Spinal cord (tissue), 10 donors: ENCODE measurements around the gene IL36RN. TPM values are rescaled to one million over a fixed set of nuclear protein-coding genes. Genes with fewer than 3 reads are reported as not detected.

Experiments used
- DNase-seq, 6 donors: peaks; one replicate each; pipeline versions ENCODE4 v3.0.0 to v3.0.0-alpha.2; 2013 to 2015; ENCODE audit warnings: low spot score in 6 of 6, low read depth in 4 of 6
- H3K27ac ChIP-seq: one replicate; pipeline ENCODE4 v1.5.1; 2013; ENCODE audit warnings: low read depth, low read length, control low read depth
- H3K27me3 ChIP-seq: one replicate; pipeline ENCODE4 v1.6.1; 2013; ENCODE audit warnings: low read length; ENCODE audit not compliant: control insufficient read depth, insufficient read depth
- H3K36me3 ChIP-seq: one replicate; pipeline ENCODE4 v1.6.1; 2013; ENCODE audit warnings: low read length; ENCODE audit not compliant: control insufficient read depth, insufficient read depth
- H3K4me1 ChIP-seq: one replicate; pipeline ENCODE4 v1.6.1; 2013; ENCODE audit warnings: low read length; ENCODE audit not compliant: control insufficient read depth, insufficient read depth
- H3K4me3 ChIP-seq: one replicate; pipeline ENCODE4 v1.5.1; 2013; ENCODE audit warnings: low read depth, low read length, control low read depth
- H3K9me3 ChIP-seq: one replicate; pipeline ENCODE4 v1.6.1; 2013; ENCODE audit warnings: low read length; ENCODE audit not compliant: control insufficient read depth, insufficient read depth
- WGBS: methylation state at CpG from one replicate; pipeline ENCODE4 v1.1.5; 2013; ENCODE audit warnings: missing lambda C conversion rate; ENCODE audit not compliant: insufficient coverage; 5-methylcytosine and 5-hydroxymethylcytosine counted together
- polyA plus RNA-seq, 2 donors: library from polyadenylated mRNA; unstranded; fragments of 120-200 nt; gene quantifications; one replicate each; pipeline ENCODE4 v1.2.1, GENCODE V29; 2013; ENCODE audit not compliant: insufficient read length in 2 of 2
- total RNA-seq, 2 donors: library from RNA; depleted of rRNA in 1 of 2; stranded (reverse); fragments of 120-200 nt in 1 of 2; fragments of >200 nt in 1 of 2; gene quantifications; one replicate each; pipeline versions ENCODE4 v1.2.3 to v1.2.4, GENCODE V29; 2013 to 2014
- donor health status: healthy.

Gene IL36RN
- total and polyA plus RNA-seq, 4 donors = 0.11 TPM; not detected in 3

- WGBS = 100% methylated on average over 1 of the region's 2 CpGs
- no peaks in the 10 kb centered on the region for H3K9me3 ChIP-seq
- no peak overlapping the region for H3K27ac ChIP-seq
- DNase-seq = no peak
- no peak overlapping the region for H3K4me3 ChIP-seq
- no peaks in the 10 kb centered on the region for H3K27me3 ChIP-seq
- no peaks in the 10 kb centered on the region for H3K36me3 ChIP-seq
- H3K4me1 ChIP-seq = no peaks in the 10 kb centered on the region
These were observed 19.8 kb upstream of the IL36RN start for GRCh38 chr2:113039158-113039557.

GRCh38 chr2:113039719-113040118 is 19.3 kb upstream of the IL36RN start:
- no peaks in the 10 kb centered on the region for H3K36me3 ChIP-seq
- no peak overlapping the region for H3K27ac ChIP-seq
- no peaks in the 10 kb centered on the region for H3K4me1 ChIP-seq
- H3K4me3 ChIP-seq = no peak overlapping the region
- 42% methylated on average over 5 of the region's 5 CpGs for whole genome bisulfite sequencing
- DNase-seq = no peak
- H3K27me3 ChIP-seq = no peaks in the 10 kb centered on the region
- no peaks in the 10 kb centered on the region for H3K9me3 ChIP-seq

- H3K27ac ChIP-seq = no peak overlapping the region
- H3K9me3 ChIP-seq = no peaks in the 10 kb centered on the region
- H3K36me3 ChIP-seq = no peaks in the 10 kb centered on the region
- H3K27me3 ChIP-seq = no peaks in the 10 kb centered on the region
- no peaks in the 10 kb centered on the region for H3K4me1 ChIP-seq
- H3K4me3 ChIP-seq = no peak overlapping the region
- DNase-seq = no peak
- 56% methylated on average over 4 of the region's 5 CpGs for WGBS
These were observed 17.1 kb upstream of the IL36RN start for GRCh38 chr2:113041871-113042270.

- 80% methylated on average over 1 of the region's 5 CpGs for WGBS
- H3K36me3 ChIP-seq = no peaks in the 10 kb centered on the region
- H3K4me1 ChIP-seq = no peaks in the 10 kb centered on the region
- H3K27ac ChIP-seq = no peak overlapping the region
- H3K9me3 ChIP-seq = no peaks in the 10 kb centered on the region
- H3K4me3 ChIP-seq = no peak overlapping the region
- no peaks in the 10 kb centered on the region for H3K27me3 ChIP-seq
- DNase-seq = no peak
These were observed 12.5 kb upstream of the IL36RN start for GRCh38 chr2:113046465-113046864.

GRCh38 chr2:113050921-113051895 is 7.8 kb upstream of the IL36RN start:
- H3K27ac ChIP-seq = no peak overlapping the region
- WGBS = 93% methylated on average over 36 of the region's 38 CpGs
- no peak for DNase-seq
- H3K4me3 ChIP-seq = no peak overlapping the region
- H3K27me3 ChIP-seq = no peaks in the 10 kb centered on the region
- no peaks in the 10 kb centered on the region for H3K4me1 ChIP-seq
- H3K9me3 ChIP-seq = no peaks in the 10 kb centered on the region
- no peaks in the 10 kb centered on the region for H3K36me3 ChIP-seq

GRCh38 chr2:113052396-113052917 is 6.5 kb upstream of the IL36RN start, which contains the start of gene IL36B:
Gene IL36B, minus strand, starts transcription at chr2:113052867.
- H3K4me3 ChIP-seq = no peak within 1 kb of the TSS
- WGBS = no CpG with 5 or more reads among the region's 6 CpGs
- no peaks in the 10 kb centered on the region for H3K9me3 ChIP-seq
- H3K27me3 ChIP-seq = no peaks in the 10 kb centered on the region
- no peaks in the 10 kb centered on the region for H3K4me1 ChIP-seq
- DNase-seq = no peak
- no peaks in the 10 kb centered on the region for H3K36me3 ChIP-seq
- H3K27ac ChIP-seq = no peak within 1 kb of the TSS

GRCh38 chr2:113053666-113054065 is 5.3 kb upstream of the IL36RN start:
- no peaks in the 10 kb centered on the region for H3K36me3 ChIP-seq
- DNase-seq = no peak
- H3K9me3 ChIP-seq = no peaks in the 10 kb centered on the region
- H3K27me3 ChIP-seq = no peaks in the 10 kb centered on the region
- no peak overlapping the region for H3K27ac ChIP-seq
- no peaks in the 10 kb centered on the region for H3K4me1 ChIP-seq
- H3K4me3 ChIP-seq = no peak overlapping the region
- no CpG with 5 or more reads among the region's 3 CpGs for WGBS

GRCh38 chr2:113054066-113054465 is 4.9 kb upstream of the IL36RN start:
- Histone ChIP-seq H3K4me1 (no peaks in the 10 kb centered on the region), H3K27me3 (no peaks in the 10 kb centered on the region), H3K27ac (no peak overlapping the region), H3K4me3 (no peak overlapping the region), H3K9me3 (no peaks in the 10 kb centered on the region), H3K36me3 (no peaks in the 10 kb centered on the region)
- no peak for DNase-seq

- no peak overlapping the region for H3K27ac ChIP-seq
- no peaks in the 10 kb centered on the region for H3K9me3 ChIP-seq
- H3K4me1 ChIP-seq = no peaks in the 10 kb centered on the region
- WGBS = no CpG with 5 or more reads among the region's 1 CpG
- DNase-seq = no peak
- H3K4me3 ChIP-seq = no peak overlapping the region
- no peaks in the 10 kb centered on the region for H3K36me3 ChIP-seq
- H3K27me3 ChIP-seq = no peaks in the 10 kb centered on the region
These were observed 2.5 kb upstream of the IL36RN start for GRCh38 chr2:113056521-113056920.

- Histone ChIP-seq H3K4me3 (no peak overlapping the region), H3K36me3 (no peaks in the 10 kb centered on the region), H3K9me3 (no peaks in the 10 kb centered on the region), H3K27me3 (no peaks in the 10 kb centered on the region), H3K27ac (no peak overlapping the region), H3K4me1 (no peaks in the 10 kb centered on the region)
- no CpG with 5 or more reads among the region's 1 CpG for WGBS
- DNase-seq = peak in 1 of 6 donors; percentile 7
These were observed 1.9 kb upstream of the IL36RN start for GRCh38 chr2:113057117-113057516.
